Measurements from ENCODE around the gene TNFSF11.

TNFSF11 gene

DNA sequence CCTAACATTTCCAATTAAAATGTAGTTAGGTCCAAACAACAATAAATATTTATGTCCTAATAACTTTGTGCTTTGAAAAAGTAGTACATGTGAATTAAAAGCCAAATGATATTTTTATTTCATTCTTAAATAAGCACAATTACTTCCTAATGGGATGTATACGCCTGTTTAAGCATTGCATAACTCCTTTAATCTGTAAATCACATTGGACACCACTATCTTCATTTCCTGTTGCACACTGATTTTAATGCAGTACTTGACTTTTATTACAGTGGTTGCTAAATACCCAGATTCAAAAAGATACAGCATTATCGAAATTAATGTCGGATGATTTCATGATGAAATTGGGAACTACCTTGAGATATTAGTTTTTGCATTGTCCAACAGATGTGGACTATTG lies 70.9 kb downstream of the TNFSF11 start:
- Histone ChIP-seq H3K9me3 (ENCODE audit: control insufficient read depth, low read length) (no peaks in the 10 kb centered on the region), H3K27me3 (ENCODE audit: control insufficient read depth, insufficient read depth, low read length) (no peaks in the 10 kb centered on the region), H3K9ac (no peak overlapping the region), H3K27ac (no peak overlapping the region), H3K36me3 (ENCODE audit: control insufficient read depth, insufficient read depth, low read length) (no peaks in the 10 kb centered on the region), H3K4me2 (ENCODE audit: low read length) (no peak overlapping the region), H3K4me1 (no peaks in the 10 kb centered on the region), H3K4me3 (ENCODE audit: low read depth, low read length) (no peak overlapping the region), H2AFZ (no peak overlapping the region), H3K79me2 (no peaks in the 10 kb centered on the region)
- TF ChIP-seq, protein P1, sequence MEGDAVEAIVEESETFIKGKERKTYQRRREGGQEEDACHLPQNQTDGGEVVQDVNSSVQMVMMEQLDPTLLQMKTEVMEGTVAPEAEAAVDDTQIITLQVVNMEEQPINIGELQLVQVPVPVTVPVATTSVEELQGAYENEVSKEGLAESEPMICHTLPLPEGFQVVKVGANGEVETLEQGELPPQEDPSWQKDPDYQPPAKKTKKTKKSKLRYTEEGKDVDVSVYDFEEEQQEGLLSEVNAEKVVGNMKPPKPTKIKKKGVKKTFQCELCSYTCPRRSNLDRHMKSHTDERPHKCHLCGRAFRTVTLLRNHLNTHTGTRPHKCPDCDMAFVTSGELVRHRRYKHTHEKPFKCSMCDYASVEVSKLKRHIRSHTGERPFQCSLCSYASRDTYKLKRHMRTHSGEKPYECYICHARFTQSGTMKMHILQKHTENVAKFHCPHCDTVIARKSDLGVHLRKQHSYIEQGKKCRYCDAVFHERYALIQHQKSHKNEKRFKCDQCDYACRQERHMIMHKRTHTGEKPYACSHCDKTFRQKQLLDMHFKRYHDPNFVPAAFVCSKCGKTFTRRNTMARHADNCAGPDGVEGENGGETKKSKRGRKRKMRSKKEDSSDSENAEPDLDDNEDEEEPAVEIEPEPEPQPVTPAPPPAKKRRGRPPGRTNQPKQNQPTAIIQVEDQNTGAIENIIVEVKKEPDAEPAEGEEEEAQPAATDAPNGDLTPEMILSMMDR (IDR thresholded peaks at IDR 0.05), result no peak

DNA sequence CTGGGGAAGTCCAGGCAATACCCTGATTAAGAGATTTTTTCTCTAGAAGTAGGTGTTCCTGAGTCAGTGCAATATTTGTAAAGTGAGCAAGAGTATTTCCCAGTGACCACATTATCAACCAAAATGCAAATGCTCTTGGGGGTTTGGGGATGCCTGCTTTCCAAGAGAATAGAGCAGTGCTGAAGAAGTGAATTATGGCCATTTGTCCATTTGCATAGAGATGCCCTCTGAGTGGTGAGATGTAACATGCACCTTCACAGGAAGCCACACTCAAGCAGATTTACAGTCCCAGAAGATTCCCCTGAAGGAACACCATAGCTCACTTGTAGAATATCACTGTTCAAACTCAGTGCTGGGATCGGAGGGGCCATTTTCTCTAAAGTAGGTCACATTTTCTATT lies 71.8 kb downstream of the TNFSF11 start:
- Histone ChIP-seq H3K27ac (no peak overlapping the region), H3K36me3 (ENCODE audit: control insufficient read depth, insufficient read depth, low read length) (no peaks in the 10 kb centered on the region), H3K9me3 (ENCODE audit: control insufficient read depth, low read length) (no peaks in the 10 kb centered on the region), H3K4me3 (ENCODE audit: low read depth, low read length) (no peak overlapping the region), H3K4me2 (ENCODE audit: low read length) (no peak overlapping the region), H3K4me1 (no peaks in the 10 kb centered on the region), H3K79me2 (no peaks in the 10 kb centered on the region), H2AFZ (no peak overlapping the region), H3K9ac (no peak overlapping the region), H3K27me3 (ENCODE audit: control insufficient read depth, insufficient read depth, low read length) (no peaks in the 10 kb centered on the region)
- TF ChIP-seq, protein P1 (IDR thresholded peaks at IDR 0.05), result no peak

DNA sequence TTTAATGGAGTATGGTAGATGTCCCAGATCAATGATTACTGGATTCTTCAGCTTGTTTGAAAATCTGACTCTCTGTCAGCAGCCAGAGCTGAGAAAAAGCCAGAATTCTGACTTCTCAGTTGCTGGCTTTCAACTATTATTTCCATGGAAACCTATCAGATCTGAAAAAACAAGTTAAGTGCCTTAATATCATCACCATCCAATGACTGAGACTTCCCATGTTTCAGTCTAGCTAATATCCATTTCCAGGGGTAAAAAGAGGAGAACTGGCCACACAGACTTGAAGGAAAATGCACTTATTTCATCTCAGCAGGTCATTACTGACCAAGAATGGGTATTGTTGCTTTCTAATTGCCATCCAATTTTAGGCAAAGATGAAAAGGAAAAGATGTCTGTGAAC lies 75.2 kb downstream of the TNFSF11 start:
- no peak overlapping the region for H3K27ac ChIP-seq
- no peak overlapping the region for H3K4me3 ChIP-seq (ENCODE audit: low read depth, low read length)
- no peak overlapping the region for H2AFZ ChIP-seq
- TF ChIP-seq, protein P1 (IDR thresholded peaks at IDR 0.05), result no peak
- H3K4me1 ChIP-seq, result no peaks in the 10 kb centered on the region
- no peak overlapping the region for H3K9ac ChIP-seq
- H3K79me2 ChIP-seq, result no peaks in the 10 kb centered on the region
- H3K4me2 ChIP-seq (ENCODE audit: low read length), result no peak overlapping the region
- H3K9me3 ChIP-seq (ENCODE audit: control insufficient read depth, low read length), result no peaks in the 10 kb centered on the region
- H3K27me3 ChIP-seq (ENCODE audit: control insufficient read depth, insufficient read depth, low read length), result no peaks in the 10 kb centered on the region
- H3K36me3 ChIP-seq (ENCODE audit: control insufficient read depth, insufficient read depth, low read length), result no peaks in the 10 kb centered on the region

DNA sequence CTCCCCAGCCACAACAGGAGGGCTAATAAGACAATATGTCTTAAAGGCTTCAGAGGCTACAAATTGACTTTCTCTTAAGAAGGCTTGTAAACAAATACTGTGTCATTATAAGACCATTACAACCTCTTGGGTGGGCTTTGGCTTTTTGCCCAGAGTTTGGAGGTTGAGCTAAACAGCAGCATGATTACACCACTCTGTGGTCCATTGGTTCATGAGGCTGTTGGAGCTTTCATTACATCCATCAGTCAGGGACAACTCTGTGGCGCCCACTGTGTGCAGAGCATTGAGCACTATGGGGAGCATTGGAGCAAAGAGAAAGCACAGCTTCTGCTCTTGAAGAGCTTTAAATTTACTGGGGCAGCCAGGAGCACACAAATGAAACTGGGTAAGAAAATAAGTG lies 75.9 kb downstream of the TNFSF11 start:
- no peak overlapping the region for H3K9ac ChIP-seq
- no peak overlapping the region for H3K4me2 ChIP-seq (ENCODE audit: low read length)
- H3K27me3 ChIP-seq (ENCODE audit: control insufficient read depth, insufficient read depth, low read length), result no peaks in the 10 kb centered on the region
- TF ChIP-seq, protein P1 (IDR thresholded peaks at IDR 0.05), result no peak
- H2AFZ ChIP-seq, result no peak overlapping the region
- no peaks in the 10 kb centered on the region for H3K4me1 ChIP-seq
- no peaks in the 10 kb centered on the region for H3K79me2 ChIP-seq
- H3K36me3 ChIP-seq (ENCODE audit: control insufficient read depth, insufficient read depth, low read length), result no peaks in the 10 kb centered on the region
- no peaks in the 10 kb centered on the region for H3K9me3 ChIP-seq (ENCODE audit: control insufficient read depth, low read length)
- H3K4me3 ChIP-seq (ENCODE audit: low read depth, low read length), result no peak overlapping the region
- no peak overlapping the region for H3K27ac ChIP-seq

DNA sequence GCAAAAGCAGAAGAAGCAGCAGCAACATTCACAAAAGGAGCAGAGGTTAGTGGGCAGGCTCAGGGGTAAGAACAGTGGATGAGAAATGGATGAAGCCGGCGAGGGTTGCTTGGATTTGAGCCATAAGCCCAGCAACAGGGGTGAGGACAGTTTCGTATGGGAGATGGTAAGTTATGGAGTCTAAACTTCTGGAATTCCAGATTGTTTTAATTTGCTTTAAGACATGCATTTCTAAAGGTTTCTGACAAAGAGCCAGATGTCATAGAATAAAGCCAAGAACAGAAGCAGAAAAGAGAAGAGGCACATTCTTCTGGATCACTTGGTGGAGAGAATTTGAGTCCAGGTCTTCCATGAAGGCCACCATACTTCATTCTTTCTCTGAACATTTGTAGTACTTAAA lies 76.6 kb downstream of the TNFSF11 start:
- Histone ChIP-seq H3K4me1 (no peaks in the 10 kb centered on the region), H2AFZ (no peak overlapping the region), H3K79me2 (no peaks in the 10 kb centered on the region), H3K27me3 (ENCODE audit: control insufficient read depth, insufficient read depth, low read length) (no peaks in the 10 kb centered on the region), H3K4me3 (ENCODE audit: low read depth, low read length) (no peak overlapping the region), H3K36me3 (ENCODE audit: control insufficient read depth, insufficient read depth, low read length) (no peaks in the 10 kb centered on the region), H3K9ac (no peak overlapping the region), H3K9me3 (ENCODE audit: control insufficient read depth, low read length) (no peaks in the 10 kb centered on the region), H3K4me2 (ENCODE audit: low read length) (no peak overlapping the region), H3K27ac (no peak overlapping the region)
- TF ChIP-seq, protein P1 (IDR thresholded peaks at IDR 0.05), result no peak
